Smooth muscle cell (in vitro differentiated cells): Measurements from ENCODE around the gene NCBP3. TPM values are rescaled to one million over a fixed set of nuclear protein-coding genes. Genes with fewer than 3 reads are reported as not detected.

Source experiments
- DNase-seq: peaks from one replicate; lab custom pipeline; 2025; ENCODE audit not compliant: unreplicated experiment; lab: John Stamatoyannopoulos, UW
- H2AFZ ChIP-seq: fragments of 200-600 bp; sonication (generic); 2 replicates; pipeline ENCODE4 v1.6.0; 2016; ENCODE audit warnings: antibody characterized with exemption, low read depth, mild to moderate bottlenecking
- H3F3A ChIP-seq: fragments of 200-600 bp; sonication (generic); 2 replicates; pipeline ENCODE4 v1.6.0; 2017; ENCODE audit warnings: antibody characterized with exemption, low read depth
- H3K27ac ChIP-seq: fragments of 200-600 bp; sonication (generic); 2 replicates; pipeline ENCODE4 v1.5.1; 2016; ENCODE audit warnings: low read depth, mild to moderate bottlenecking
- H3K27me3 ChIP-seq: fragments of 200-600 bp; sonication (generic); 2 replicates; pipeline ENCODE4 v1.6.1; 2016; ENCODE audit warnings: low read depth, mild to moderate bottlenecking
- H3K36me3 ChIP-seq: fragments of 200-600 bp; sonication (generic); 2 replicates; pipeline ENCODE4 v1.5.1; 2016; ENCODE audit warnings: low read depth
- H3K4me1 ChIP-seq: fragments of 200-600 bp; sonication (generic); 2 replicates; pipeline ENCODE4 v1.5.1; 2016; ENCODE audit warnings: low read depth
- H3K4me2 ChIP-seq: fragments of 200-600 bp; sonication (generic); 2 replicates; pipeline ENCODE4 v1.6.0; 2016; ENCODE audit warnings: mild to moderate bottlenecking
- H3K4me3 ChIP-seq: fragments of 200-600 bp; sonication (generic); 2 replicates; pipeline ENCODE4 v1.5.1; 2016; ENCODE audit warnings: mild to moderate bottlenecking
- H3K79me2 ChIP-seq: fragments of 200-600 bp; sonication (generic); 2 replicates; pipeline ENCODE4 v1.6.0; 2016; ENCODE audit warnings: low read depth, mild to moderate bottlenecking
- H3K9ac ChIP-seq: fragments of 200-600 bp; sonication (generic); 2 replicates; pipeline ENCODE4 v1.6.0; 2016; ENCODE audit warnings: low read depth
- H3K9me3 ChIP-seq: fragments of 200-600 bp; sonication (generic); replicated peaks from 2 replicates; pipeline ENCODE4 v1.5.1; 2016; ENCODE audit warnings: low read depth
- H4K20me1 ChIP-seq: fragments of 200-600 bp; sonication (generic); 2 replicates; pipeline ENCODE4 v1.6.0; 2016; ENCODE audit warnings: low read depth
- CTCF ChIP-seq: fragments of 200-600 bp; sonication (generic); IDR thresholded peaks from 2 replicates; pipeline ENCODE4 v1.5.1; 2017; ENCODE audit warnings: borderline replicate concordance, mild to moderate bottlenecking, antibody characterized with exemption; ENCODE audit not compliant: insufficient read depth, poor library complexity, severe bottlenecking
- WGBS: methylation state at CpG from one replicate; pipeline ENCODE4 v1.1.7; 2016; ENCODE audit warnings: low lambda C conversion rate; 5-methylcytosine and 5-hydroxymethylcytosine counted together
- polyA plus RNA-seq: library from polyadenylated mRNA; unstranded; fragments of >200 nt; fragmentation: Nextera tagmentation; extraction: Ambion mirVana; gene quantifications from 2 replicates; pipeline ENCODE4 v1.2.1, GENCODE V29; 2016
- total RNA-seq: library from RNA; depleted of rRNA; stranded (reverse); fragments of >200 nt; gene quantifications from 2 replicates; pipeline ENCODE4 v1.2.3, GENCODE V29; 2014

The NCBP3 gene
- total and polyA plus RNA-seq, 2 experiments from 2014 or later = 28.3 to 30.7 TPM

DNA sequence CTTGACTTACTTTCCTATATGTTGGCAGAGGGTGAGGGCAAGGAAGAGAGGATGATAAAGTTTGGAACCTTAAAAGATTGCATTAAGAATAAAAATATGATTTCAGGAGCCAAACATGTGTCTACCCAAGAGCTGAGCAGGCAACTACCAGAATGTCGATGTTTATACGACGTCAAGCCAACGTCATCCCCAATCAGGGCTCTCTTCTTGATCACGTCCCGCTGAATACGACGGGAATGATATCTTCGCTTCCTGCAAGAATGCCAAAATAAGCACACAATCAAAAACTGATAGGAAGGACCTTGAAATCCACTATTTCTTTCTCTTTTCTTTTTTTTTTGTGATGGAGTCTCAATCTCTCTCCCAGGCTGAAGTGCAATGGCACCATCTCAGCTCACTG is 24.9 kb downstream of the NCBP3 start:
- H4K20me1 ChIP-seq = peaks cover 3% of the 10 kb centered on the region
- no peak overlapping the region for H3K27ac ChIP-seq
- H3K79me2 ChIP-seq = no peaks in the 10 kb centered on the region
- H3K9me3 ChIP-seq = no peaks in the 10 kb centered on the region
- H3F3A ChIP-seq = no peaks in the 10 kb centered on the region
- H3K36me3 ChIP-seq = peaks cover 30% of the 10 kb centered on the region
- TF ChIP-seq CTCF = no peak
- H2AFZ ChIP-seq = no peak overlapping the region
- no peaks in the 10 kb centered on the region for H3K4me1 ChIP-seq
- H3K27me3 ChIP-seq = no peaks in the 10 kb centered on the region
- 98% methylated on average over 9 of the region's 9 CpGs for WGBS
- H3K9ac ChIP-seq = no peak overlapping the region
- no peak overlapping the region for H3K4me3 ChIP-seq
- H3K4me2 ChIP-seq = no peak overlapping the region
- no peak for DNase-seq

DNA sequence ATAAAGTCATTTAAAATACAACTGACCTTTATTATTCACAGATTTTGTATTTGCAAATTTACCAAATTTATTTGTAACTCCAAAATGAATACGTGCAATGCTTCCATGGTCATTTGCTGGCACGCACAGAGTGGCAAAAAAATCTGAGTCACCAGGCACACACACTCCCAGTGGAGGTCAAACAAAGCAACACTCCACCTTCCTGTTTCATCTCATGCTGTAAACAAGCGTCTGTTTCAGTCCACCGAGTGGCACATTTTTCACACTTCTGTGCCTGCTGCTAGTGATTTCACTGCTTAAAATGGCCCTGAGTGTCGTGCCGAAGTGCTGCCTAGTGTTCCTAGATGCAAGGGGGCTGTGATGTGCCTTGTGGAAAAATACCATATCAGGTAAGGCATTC is 27.3 kb downstream of the NCBP3 start:
- no peaks in the 10 kb centered on the region for H3K27me3 ChIP-seq
- H2AFZ ChIP-seq = no peak overlapping the region
- WGBS = 89% methylated on average over 6 of the region's 6 CpGs
- no peaks in the 10 kb centered on the region for H4K20me1 ChIP-seq
- H3K4me1 ChIP-seq = no peaks in the 10 kb centered on the region
- H3K4me2 ChIP-seq = no peak overlapping the region
- no peak for TF ChIP-seq CTCF
- H3F3A ChIP-seq = no peaks in the 10 kb centered on the region
- peaks cover 41% of the 10 kb centered on the region for H3K36me3 ChIP-seq
- DNase-seq = no peak
- no peak overlapping the region for H3K9ac ChIP-seq
- H3K27ac ChIP-seq = no peak overlapping the region
- H3K4me3 ChIP-seq = no peak overlapping the region
- H3K79me2 ChIP-seq = no peaks in the 10 kb centered on the region
- H3K9me3 ChIP-seq = no peaks in the 10 kb centered on the region

DNA sequence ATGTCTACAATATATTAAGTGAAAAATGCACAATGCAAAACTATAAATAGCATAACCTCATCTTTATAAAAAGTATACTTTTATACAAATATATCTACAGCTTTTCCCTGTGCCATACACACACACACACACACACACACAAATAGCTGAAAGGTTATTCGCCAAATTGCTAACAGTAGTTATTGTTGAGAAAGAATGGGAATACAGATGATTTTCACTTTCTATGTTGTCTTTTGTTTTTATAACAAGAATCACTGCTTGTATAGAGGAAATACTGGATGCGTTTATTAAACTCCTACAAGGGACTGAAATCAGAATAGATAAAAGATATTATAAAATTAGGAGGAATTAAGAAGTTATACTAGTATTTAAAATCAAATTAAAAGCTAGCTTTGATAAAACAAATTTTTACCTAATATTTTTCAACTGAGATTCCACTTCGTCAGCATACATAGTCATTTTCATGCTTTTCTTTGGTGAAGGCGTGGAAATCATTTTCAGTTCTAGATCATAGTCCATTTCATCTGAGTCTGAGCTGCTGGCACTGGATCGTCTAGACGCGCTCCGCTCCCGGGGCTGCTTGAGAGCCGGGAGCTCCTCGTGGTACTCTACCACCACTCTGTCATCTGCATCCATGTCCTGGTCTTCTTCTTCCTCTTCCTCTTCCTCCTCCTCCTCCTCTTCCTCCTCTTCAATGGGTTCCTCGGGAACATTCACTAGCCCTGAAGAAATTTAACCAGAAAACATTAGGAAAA is 28.0 kb downstream of the NCBP3 start:
- no peaks in the 10 kb centered on the region for H3F3A ChIP-seq
- no peak for TF ChIP-seq CTCF
- H3K27me3 ChIP-seq = no peaks in the 10 kb centered on the region
- no peak overlapping the region for H3K9ac ChIP-seq
- no peak overlapping the region for H3K4me2 ChIP-seq
- H3K9me3 ChIP-seq = no peaks in the 10 kb centered on the region
- H3K79me2 ChIP-seq = no peaks in the 10 kb centered on the region
- no peak overlapping the region for H2AFZ ChIP-seq
- H3K36me3 ChIP-seq = peaks cover 41% of the 10 kb centered on the region
- 97% methylated on average over 12 of the region's 12 CpGs for WGBS
- no peak overlapping the region for H3K4me3 ChIP-seq
- no peak overlapping the region for H3K27ac ChIP-seq
- no peaks in the 10 kb centered on the region for H3K4me1 ChIP-seq
- no peak for DNase-seq
- H4K20me1 ChIP-seq = no peaks in the 10 kb centered on the region

DNA sequence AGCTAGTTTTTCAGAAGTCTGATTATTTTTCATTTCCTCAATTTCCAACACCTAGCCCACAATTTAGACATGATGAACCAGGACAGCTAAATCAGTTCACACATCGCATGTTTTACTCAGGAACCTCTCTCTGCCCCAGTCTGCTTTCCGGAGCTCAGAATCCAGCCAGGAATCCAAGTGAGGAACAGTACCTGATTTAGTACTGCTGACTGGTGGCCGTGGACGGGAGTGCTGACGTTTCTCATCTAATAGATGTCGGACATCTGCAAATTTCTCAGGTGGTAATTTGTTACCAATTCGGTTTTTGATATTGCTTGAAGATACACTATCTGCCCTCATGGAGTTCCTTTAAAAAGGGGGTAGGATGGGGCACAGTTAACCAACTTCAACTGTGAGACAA is 30.1 kb downstream of the NCBP3 start:
- no peak overlapping the region for H3K9ac ChIP-seq
- TF ChIP-seq CTCF = no peak
- H3K79me2 ChIP-seq = no peaks in the 10 kb centered on the region
- H4K20me1 ChIP-seq = no peaks in the 10 kb centered on the region
- WGBS = 96% methylated on average over 7 of the region's 7 CpGs
- no peak overlapping the region for H3K4me2 ChIP-seq
- H3K36me3 ChIP-seq = peaks cover 33% of the 10 kb centered on the region
- no peaks in the 10 kb centered on the region for H3F3A ChIP-seq
- no peak overlapping the region for H3K27ac ChIP-seq
- no peak for DNase-seq
- no peak overlapping the region for H3K4me3 ChIP-seq
- H3K27me3 ChIP-seq = no peaks in the 10 kb centered on the region
- H3K9me3 ChIP-seq = no peaks in the 10 kb centered on the region
- no peaks in the 10 kb centered on the region for H3K4me1 ChIP-seq
- H2AFZ ChIP-seq = no peak overlapping the region
